IPS DF 6.9 (cell line): ENCODE measurements around the gene KNDC1.

Source experiments
- DNase-seq: peaks from one replicate; pipeline ENCODE4 v3.0.0-alpha.2; 2013; ENCODE audit warnings: low read depth, low spot score
- H3K27ac ChIP-seq: one replicate; pipeline ENCODE4 v1.5.1; 2013; ENCODE audit warnings: low read length, control low read depth
- H3K27me3 ChIP-seq: 2 replicates; pipeline ENCODE4 v1.6.1; 2013; ENCODE audit warnings: mild to moderate bottlenecking, low read length; ENCODE audit not compliant: control insufficient read depth, insufficient read depth
- H3K36me3 ChIP-seq: 2 replicates; pipeline ENCODE4 v1.6.1; 2013; ENCODE audit warnings: low read length; ENCODE audit not compliant: control insufficient read depth, insufficient read depth
- H3K4me1 ChIP-seq: 2 replicates; pipeline ENCODE4 v1.6.1; 2013; ENCODE audit warnings: low read length; ENCODE audit not compliant: control insufficient read depth, insufficient read depth
- H3K4me3 ChIP-seq: 2 replicates; pipeline ENCODE4 v1.5.1; 2013; ENCODE audit warnings: mild to moderate bottlenecking, low read length
- H3K9me3 ChIP-seq: 2 replicates; pipeline ENCODE4 v1.6.1; 2013; ENCODE audit warnings: low read length, inconsistent platforms; ENCODE audit not compliant: control insufficient read depth, insufficient read depth
- WGBS: extraction: QIAGEN DNeasy Blood & Tissue Kit; methylation state at CpG from one replicate; pipeline ENCODE4 v1.1.7; 2013; ENCODE audit warnings: mixed read lengths, missing lambda C conversion rate; ENCODE audit not compliant: insufficient read length, insufficient coverage; 5-methylcytosine and 5-hydroxymethylcytosine counted together

The KNDC1 gene

GRCh38 chr10:133157662-133158436, 2.2 kb upstream of the KNDC1 start:
- Histone ChIP-seq H3K27me3 (no peaks in the 10 kb centered on the region), H3K9me3 (no peaks in the 10 kb centered on the region), H3K4me1 (peaks cover 5% of the 10 kb centered on the region; the same call in 1 of the 2 replicates), H3K36me3 (no peaks in the 10 kb centered on the region; the same call in 1 of the 2 replicates), H3K4me3 (no peak overlapping the region), H3K27ac (no peak overlapping the region)
- no CpG with 5 or more reads among the region's 34 CpGs for WGBS
- DNase-seq: no peak

GRCh38 chr10:133158437-133158755, 1.6 kb upstream of the KNDC1 start:
- H3K27me3 ChIP-seq: no peaks in the 10 kb centered on the region

GRCh38 chr10:133158756-133159610, 1.0 kb upstream of the KNDC1 start:
- Histone ChIP-seq H3K4me1 (peaks cover 5% of the 10 kb centered on the region; the same call in 1 of the 2 replicates), H3K27ac (no peak overlapping the region), H3K4me3 (no peak overlapping the region), H3K36me3 (no peaks in the 10 kb centered on the region; the same call in 1 of the 2 replicates), H3K9me3 (no peaks in the 10 kb centered on the region), H3K27me3 (no peaks in the 10 kb centered on the region)
- no peak for DNase-seq
- WGBS: no CpG with 5 or more reads among the region's 23 CpGs

More at GRCh38 chr10:133158437-133158755, 1.6 kb upstream of the KNDC1 start:
- peaks cover 5% of the 10 kb centered on the region; the same call in 1 of the 2 replicates for H3K4me1 ChIP-seq
- no peak overlapping the region for H3K27ac ChIP-seq
- WGBS: no CpG with 5 or more reads among the region's 12 CpGs
- H3K9me3 ChIP-seq: no peaks in the 10 kb centered on the region
- H3K36me3 ChIP-seq: no peaks in the 10 kb centered on the region; the same call in 1 of the 2 replicates
- no peak overlapping the region for H3K4me3 ChIP-seq
- DNase-seq: no peak

DNA sequence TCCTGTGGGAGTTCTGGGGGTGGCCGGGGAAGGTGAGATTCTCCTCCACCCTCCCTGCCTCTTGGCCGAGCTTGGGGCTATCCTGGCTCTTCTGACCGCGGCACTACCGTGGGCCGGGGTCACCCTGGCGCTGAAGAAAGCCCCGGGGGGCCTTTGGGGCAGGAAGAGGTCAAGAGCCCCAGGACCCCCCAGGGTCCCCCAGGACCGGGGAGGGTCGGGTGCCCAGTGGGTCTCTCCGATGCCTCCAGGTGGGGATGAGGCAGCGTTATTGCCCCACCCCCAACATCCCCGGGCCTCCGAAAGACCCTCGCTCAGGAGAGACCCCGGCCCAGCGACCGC, 439 bp upstream of the KNDC1 start:
- Histone ChIP-seq H3K4me1 (peaks cover 5% of the 10 kb centered on the region; the same call in 1 of the 2 replicates), H3K27me3 (no peaks in the 10 kb centered on the region), H3K4me3 (no peak overlapping the region), H3K27ac (no peak overlapping the region), H3K9me3 (no peaks in the 10 kb centered on the region), H3K36me3 (no peaks in the 10 kb centered on the region; the same call in 1 of the 2 replicates)
- DNase-seq: no peak
- WGBS: no CpG with 5 or more reads among the region's 18 CpGs

GRCh38 chr10:133160826-133161471, 930 bp downstream of the KNDC1 start:
- Histone ChIP-seq H3K36me3 (no peaks in the 10 kb centered on the region; the same call in 1 of the 2 replicates), H3K27ac (no peak overlapping the region), H3K27me3 (no peaks in the 10 kb centered on the region), H3K4me3 (peak overlapping the region; percentile 48; the same call in 1 of the 2 replicates), H3K9me3 (no peaks in the 10 kb centered on the region), H3K4me1 (peaks cover 7% of the 10 kb centered on the region; the same call in 1 of the 2 replicates)
- WGBS: no CpG with 5 or more reads among the region's 29 CpGs
- no peak for DNase-seq

DNA sequence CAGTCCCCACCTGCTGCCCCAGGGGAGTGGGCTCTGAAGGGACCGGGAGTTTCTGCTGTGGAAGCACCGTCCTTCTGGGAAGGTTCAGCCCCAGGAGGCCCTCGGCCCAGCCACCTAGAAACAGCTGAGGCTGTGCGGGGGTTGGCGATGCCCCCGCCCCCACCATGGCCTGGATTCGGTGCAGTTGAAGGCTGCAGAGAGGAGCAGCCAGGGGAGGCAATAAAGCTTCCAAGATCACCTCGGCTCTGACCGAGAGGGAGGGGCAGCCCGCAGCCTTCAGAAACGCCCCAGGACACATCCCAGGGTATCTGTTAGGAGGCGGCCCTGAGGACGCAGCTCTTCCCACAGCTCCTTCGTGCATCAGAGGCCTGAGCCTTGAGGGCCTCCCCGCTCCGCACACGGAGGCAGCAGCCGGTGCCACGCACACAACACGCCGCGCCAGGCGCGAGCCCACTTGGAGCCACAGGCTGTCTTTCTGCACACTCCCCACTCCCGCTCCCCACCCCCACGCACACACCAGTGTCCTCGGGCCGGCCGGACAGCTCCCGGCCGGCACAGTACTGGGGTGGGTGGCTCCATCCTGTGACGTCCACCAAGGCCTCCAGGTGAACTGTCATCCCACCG, 1.6 kb downstream of the KNDC1 start:
- Histone ChIP-seq H3K27ac (no peak overlapping the region), H3K4me3 (peak overlapping the region; percentile 48; the same call in 1 of the 2 replicates), H3K4me1 (peaks cover 7% of the 10 kb centered on the region; the same call in 1 of the 2 replicates), H3K36me3 (no peaks in the 10 kb centered on the region; the same call in 1 of the 2 replicates), H3K27me3 (no peaks in the 10 kb centered on the region), H3K9me3 (no peaks in the 10 kb centered on the region)
- DNase-seq: no peak
- no CpG with 5 or more reads among the region's 33 CpGs for WGBS

DNA sequence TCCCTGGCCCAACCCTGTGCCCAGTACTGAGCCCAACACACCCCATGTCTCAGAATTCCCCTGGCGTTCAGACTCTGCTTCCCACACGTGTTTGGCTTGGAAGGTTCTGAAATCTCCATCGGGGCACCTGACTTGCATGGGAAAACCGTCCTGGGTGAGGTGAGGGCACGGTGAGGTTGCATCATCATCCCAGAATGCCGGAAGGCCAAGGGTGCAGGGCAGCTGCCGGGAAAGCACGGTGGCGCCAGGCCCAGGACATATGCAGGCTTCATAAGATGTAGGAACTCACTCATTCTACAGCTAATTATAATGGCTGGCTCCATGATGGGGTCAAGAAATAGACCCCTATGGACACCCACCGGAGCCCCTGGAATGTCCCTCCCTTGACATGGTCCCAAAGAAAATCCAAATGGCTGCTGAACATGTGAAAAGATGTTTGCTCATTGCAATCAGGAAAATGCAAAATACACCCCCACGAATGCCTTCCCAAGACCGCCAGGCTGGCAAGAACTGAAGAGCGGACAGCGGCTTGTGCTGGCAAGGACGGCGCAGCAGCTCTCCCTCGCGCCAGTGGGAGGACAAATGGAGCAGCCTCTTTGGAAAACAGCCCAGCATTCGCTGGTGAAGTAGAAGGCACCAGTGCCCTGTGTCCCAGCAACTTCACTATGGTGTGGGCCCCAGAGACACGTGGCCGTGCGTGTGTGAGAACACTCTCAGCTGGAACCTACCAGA, 2.3 kb downstream of the KNDC1 start:
- no peaks in the 10 kb centered on the region for H3K9me3 ChIP-seq
- H3K4me3 ChIP-seq: no peak overlapping the region
- no peak overlapping the region for H3K27ac ChIP-seq
- no peaks in the 10 kb centered on the region; the same call in 1 of the 2 replicates for H3K36me3 ChIP-seq
- peaks cover 7% of the 10 kb centered on the region; the same call in 1 of the 2 replicates for H3K4me1 ChIP-seq
- WGBS: no CpG with 5 or more reads among the region's 22 CpGs
- H3K27me3 ChIP-seq: no peaks in the 10 kb centered on the region
- no peak for DNase-seq

- DNase-seq: no peak
- H3K9me3 ChIP-seq: no peaks in the 10 kb centered on the region
- H3K27me3 ChIP-seq: no peaks in the 10 kb centered on the region
- no peaks in the 10 kb centered on the region; the same call in 1 of the 2 replicates for H3K36me3 ChIP-seq
- peaks cover 7% of the 10 kb centered on the region; the same call in 1 of the 2 replicates for H3K4me1 ChIP-seq
- H3K27ac ChIP-seq: no peak overlapping the region
- no CpG with 5 or more reads among the region's 21 CpGs for WGBS
- no peak overlapping the region for H3K4me3 ChIP-seq
Measured at GRCh38 chr10:133162910-133163856, 3.2 kb downstream of the KNDC1 start.
